ENCODE measurements around the gene STK10. TPM values are rescaled to one million over a fixed set of nuclear protein-coding genes. Genes with fewer than 3 reads are reported as not detected.

The STK10 gene
- total RNA-seq, 1 donor from 2014 or later: 12.6 TPM

- no peak for FAIRE-seq
- no peaks in the 10 kb centered on the region for H3K27me3 ChIP-seq (ENCODE audit: control insufficient read depth, insufficient read depth, low read length)
- H3K4me3 ChIP-seq (ENCODE audit: low read depth, low read length): no peak overlapping the region
- no peak for DNase-seq (ENCODE audit: low read depth)
- no peaks in the 10 kb centered on the region for H3K36me3 ChIP-seq (ENCODE audit: control insufficient read depth, insufficient read depth, low read length)
- TF ChIP-seq CTCF (IDR thresholded peaks at IDR 0.05; ENCODE audit: insufficient read depth, low read length, severe bottlenecking): no peak
Observed at GRCh38 chr5:172178991-172179989, 8.7 kb downstream of the STK10 start.

- FAIRE-seq (no peak), DNase-seq (ENCODE audit: low read depth) (no peak)
- no peak for TF ChIP-seq CTCF (IDR thresholded peaks at IDR 0.05; ENCODE audit: insufficient read depth, low read length, severe bottlenecking)
- H3K36me3 ChIP-seq (ENCODE audit: control insufficient read depth, insufficient read depth, low read length): no peaks in the 10 kb centered on the region
- no peak overlapping the region for H3K4me3 ChIP-seq (ENCODE audit: low read depth, low read length)
- no peaks in the 10 kb centered on the region for H3K27me3 ChIP-seq (ENCODE audit: control insufficient read depth, insufficient read depth, low read length)
Observed at GRCh38 chr5:172178301-172178987, 9.6 kb downstream of the STK10 start.

- no peak overlapping the region for H3K4me3 ChIP-seq (ENCODE audit: low read depth, low read length)
- no peak for TF ChIP-seq CTCF (IDR thresholded peaks at IDR 0.05; ENCODE audit: insufficient read depth, low read length, severe bottlenecking)
- DNase-seq (ENCODE audit: low read depth): no peak
- no peaks in the 10 kb centered on the region for H3K36me3 ChIP-seq (ENCODE audit: control insufficient read depth, insufficient read depth, low read length)
- FAIRE-seq: no peak
- no peaks in the 10 kb centered on the region for H3K27me3 ChIP-seq (ENCODE audit: control insufficient read depth, insufficient read depth, low read length)
Observed at GRCh38 chr5:172177176-172177575, 10.8 kb downstream of the STK10 start.

GRCh38 chr5:172175263-172175719, 12.7 kb downstream of the STK10 start:
- FAIRE-seq: no peak
- no peaks in the 10 kb centered on the region for H3K27me3 ChIP-seq (ENCODE audit: control insufficient read depth, insufficient read depth, low read length)

GRCh38 chr5:172173564-172174153, 14.4 kb downstream of the STK10 start:
- no peak for TF ChIP-seq CTCF (IDR thresholded peaks at IDR 0.05; ENCODE audit: insufficient read depth, low read length, severe bottlenecking)
- Histone ChIP-seq H3K4me3 (ENCODE audit: low read depth, low read length) (no peak overlapping the region), H3K36me3 (ENCODE audit: control insufficient read depth, insufficient read depth, low read length) (no peaks in the 10 kb centered on the region), H3K27me3 (ENCODE audit: control insufficient read depth, insufficient read depth, low read length) (no peaks in the 10 kb centered on the region)
- DNase-seq (ENCODE audit: low read depth) (peak; percentile 75), FAIRE-seq (peak; percentile 91)

More at GRCh38 chr5:172175263-172175719, 12.7 kb downstream of the STK10 start:
- H3K36me3 ChIP-seq (ENCODE audit: control insufficient read depth, insufficient read depth, low read length): no peaks in the 10 kb centered on the region
- TF ChIP-seq CTCF (IDR thresholded peaks at IDR 0.05; ENCODE audit: insufficient read depth, low read length, severe bottlenecking): no peak
- DNase-seq (ENCODE audit: low read depth): no peak
- H3K4me3 ChIP-seq (ENCODE audit: low read depth, low read length): no peak overlapping the region
